GM18508 (cell line): ENCODE results near the gene CEBPZOS.
"Not testable (repeated sequence)": the region's sequence is repeated elsewhere in the genome, so short reads cannot be mapped to it uniquely, and the experiment has no call there.

Source experiments
- ATAC-seq: cut with Tn5 transposase; IDR thresholded peaks from one replicate; pipeline ENCODE4 v1.9.1; 2021; ENCODE audit warnings: moderate number of reproducible peaks; ENCODE audit not compliant: insufficient read depth, unreplicated experiment

The CEBPZOS gene

GRCh38 chr2:37190290-37190689 lies 6.0 kb upstream of the CEBPZOS start:
- ATAC-seq: no peak

GRCh38 chr2:37191253-37191652 lies 5.0 kb upstream of the CEBPZOS start:
- no peak for ATAC-seq

DNA sequence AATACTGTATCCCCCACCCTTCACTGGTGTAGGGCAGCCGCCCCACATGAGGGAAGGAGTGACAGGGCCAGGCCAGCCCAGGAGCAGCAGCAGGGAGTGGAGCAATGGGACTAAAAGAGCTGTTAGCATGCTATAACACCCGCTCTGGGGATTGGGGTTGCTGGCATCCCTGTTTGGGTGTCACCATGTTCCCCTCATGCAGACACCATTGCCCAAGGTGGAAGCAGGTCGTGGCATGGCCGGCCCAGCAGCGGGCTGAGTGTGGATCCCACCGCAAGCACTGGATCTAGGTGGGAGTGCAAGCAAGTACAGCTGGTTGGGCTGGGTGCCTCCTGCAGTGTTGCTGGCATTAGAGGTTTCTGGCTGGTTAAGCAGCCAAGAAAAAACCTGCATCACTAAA lies 4.5 kb upstream of the CEBPZOS start:
- ATAC-seq: no peak

- ATAC-seq: no peak
Measured at GRCh38 chr2:37192551-37192950, 3.7 kb upstream of the CEBPZOS start.

GRCh38 chr2:37195862-37196319 lies 405 bp upstream of the CEBPZOS start:
- ATAC-seq: not testable (repeated sequence)

DNA sequence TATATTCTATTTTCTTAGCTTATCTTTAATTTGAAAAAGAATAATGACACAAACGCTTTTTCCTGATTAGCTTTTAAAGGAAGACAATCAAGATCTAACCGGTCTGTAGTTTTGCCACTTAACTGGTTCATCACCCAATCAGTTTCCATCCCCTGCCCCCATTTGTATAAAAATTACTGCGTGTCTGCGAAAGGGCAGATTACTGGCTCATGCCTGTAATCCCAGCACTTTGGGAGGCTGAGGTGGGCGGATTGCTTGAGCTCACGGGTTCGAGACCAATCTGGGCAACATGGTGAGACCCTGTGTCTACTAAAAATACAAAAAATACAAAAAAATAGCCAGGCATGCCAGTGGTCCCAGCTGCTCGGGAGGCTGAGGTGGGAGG lies 2.4 kb downstream of the CEBPZOS start:
- ATAC-seq: no peak

GRCh38 chr2:37201208-37201607 lies 4.9 kb downstream of the CEBPZOS start:
- ATAC-seq: no peak

DNA sequence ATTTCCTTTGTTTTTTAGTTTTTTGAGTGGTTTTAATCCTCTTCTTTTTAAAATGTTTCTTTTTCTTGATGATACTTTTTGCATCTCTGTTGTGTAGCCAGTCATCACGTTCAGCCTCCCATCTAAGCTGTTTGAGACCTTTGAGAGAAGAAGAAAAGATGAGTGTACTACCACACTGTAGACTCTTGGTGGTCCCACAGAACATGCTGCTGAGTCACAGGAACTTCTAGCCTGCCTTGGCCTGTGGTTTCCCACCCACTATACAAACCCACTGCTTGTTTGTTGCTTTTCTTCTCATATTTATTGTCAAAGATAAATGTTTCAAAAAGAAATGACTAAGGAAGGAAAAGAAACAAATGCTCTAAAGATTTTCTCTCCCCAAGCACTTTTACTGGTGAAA lies 5.5 kb downstream of the CEBPZOS start:
- no peak for ATAC-seq

- ATAC-seq: no peak
Measured at GRCh38 chr2:37203708-37204107, 7.4 kb downstream of the CEBPZOS start.

GRCh38 chr2:37205071-37205661 lies 8.9 kb downstream of the CEBPZOS start:
- ATAC-seq: not testable (repeated sequence)

DNA sequence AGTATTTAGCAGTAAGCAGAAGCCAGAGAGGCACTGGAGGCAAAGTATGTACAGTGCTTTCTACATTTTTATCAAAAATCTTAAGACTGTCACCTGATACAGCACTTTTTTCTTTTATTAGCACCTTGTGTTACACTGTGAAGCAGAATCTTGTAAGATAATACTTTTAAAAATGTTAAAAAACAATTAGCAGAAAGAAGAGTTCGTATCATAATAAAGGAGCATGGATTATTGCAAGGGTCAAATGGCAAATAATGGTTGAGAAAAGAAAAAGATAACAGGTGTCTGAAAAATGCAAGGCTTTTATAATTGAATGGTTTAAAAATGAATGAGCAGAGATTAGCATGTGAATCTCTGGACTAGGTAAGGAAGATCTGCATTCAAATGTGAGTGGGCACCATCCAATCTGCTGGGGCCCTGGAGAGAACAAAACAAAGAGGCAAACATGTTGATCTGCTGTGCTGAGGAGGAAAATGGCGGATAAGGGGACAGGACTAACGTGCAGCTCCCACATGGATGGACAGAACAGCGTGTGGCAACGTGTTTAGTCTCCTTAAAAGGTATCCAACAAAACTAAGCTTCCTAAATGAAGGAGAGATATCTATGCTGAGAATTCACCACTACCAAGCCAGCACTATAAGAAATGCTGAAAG lies 9.5 kb downstream of the CEBPZOS start:
- no peak for ATAC-seq

- ATAC-seq: not testable (repeated sequence)
Measured at GRCh38 chr2:37206760-37207159, 10.5 kb downstream of the CEBPZOS start.

GRCh38 chr2:37211212-37211611 lies 14.9 kb downstream of the CEBPZOS start:
- no peak for ATAC-seq

GRCh38 chr2:37211939-37212338 lies 15.6 kb downstream of the CEBPZOS start:
- no peak for ATAC-seq

DNA sequence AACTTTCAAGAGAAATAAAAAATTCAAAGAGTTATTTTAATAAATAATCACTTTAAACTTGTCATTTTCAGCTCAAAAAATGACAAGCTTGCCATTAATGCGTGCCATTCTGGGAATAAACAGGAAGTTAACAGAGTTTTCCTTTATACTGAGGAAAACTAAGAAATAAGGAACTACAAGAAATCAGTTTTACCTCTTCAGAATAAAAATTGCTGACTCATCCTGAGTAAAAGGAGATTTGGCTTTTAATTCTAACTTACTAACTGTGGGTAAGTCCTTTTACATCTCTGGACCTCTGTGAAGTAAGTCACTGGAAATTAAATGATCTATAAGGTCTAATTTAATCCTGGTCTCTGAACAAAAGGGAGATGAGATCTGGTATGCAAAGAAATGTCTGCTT lies 19.0 kb downstream of the CEBPZOS start:
- no peak for ATAC-seq

DNA sequence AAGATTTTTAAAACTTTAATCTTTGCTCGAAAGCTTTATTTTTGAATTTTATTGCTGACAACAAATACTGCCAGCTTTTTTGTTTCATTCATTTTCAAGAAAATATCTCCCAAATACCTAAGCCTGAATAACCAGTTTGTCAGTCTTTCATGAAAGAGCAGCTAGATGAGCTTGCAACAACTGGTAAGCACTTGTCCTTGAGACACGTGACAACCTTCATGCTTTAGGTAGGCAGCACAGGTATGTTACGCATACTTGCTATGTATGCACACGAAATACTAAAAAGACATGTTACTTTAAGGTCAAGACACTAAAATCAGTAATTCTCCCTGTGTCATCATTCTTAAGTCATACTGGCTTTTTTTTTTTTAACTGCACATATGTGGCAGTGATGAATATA lies 22.8 kb downstream of the CEBPZOS start:
- ATAC-seq: no peak

- no peak for ATAC-seq
Measured at GRCh38 chr2:37223131-37223530, 26.8 kb downstream of the CEBPZOS start.

DNA sequence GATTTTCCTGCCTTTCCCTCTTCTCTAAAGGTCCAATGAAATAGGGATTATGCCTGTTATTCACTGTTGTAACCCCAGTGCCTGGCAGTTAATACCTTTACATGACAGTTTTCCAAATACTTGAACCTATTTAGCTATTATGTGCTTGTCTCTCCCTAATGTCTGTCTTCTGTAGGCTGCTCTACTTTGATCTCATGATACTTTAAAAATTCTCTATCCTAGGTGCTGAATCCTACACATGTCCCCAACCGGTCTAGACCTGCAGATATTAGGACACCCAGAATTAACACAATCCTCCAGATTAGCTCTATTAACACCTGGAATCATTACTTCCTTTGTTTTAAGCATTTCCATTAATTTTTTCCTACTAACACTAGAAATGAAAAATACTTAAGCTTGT lies 27.8 kb downstream of the CEBPZOS start:
- no peak for ATAC-seq

- not testable (repeated sequence) for ATAC-seq
Measured at GRCh38 chr2:37225129-37225528, 28.8 kb downstream of the CEBPZOS start.

DNA sequence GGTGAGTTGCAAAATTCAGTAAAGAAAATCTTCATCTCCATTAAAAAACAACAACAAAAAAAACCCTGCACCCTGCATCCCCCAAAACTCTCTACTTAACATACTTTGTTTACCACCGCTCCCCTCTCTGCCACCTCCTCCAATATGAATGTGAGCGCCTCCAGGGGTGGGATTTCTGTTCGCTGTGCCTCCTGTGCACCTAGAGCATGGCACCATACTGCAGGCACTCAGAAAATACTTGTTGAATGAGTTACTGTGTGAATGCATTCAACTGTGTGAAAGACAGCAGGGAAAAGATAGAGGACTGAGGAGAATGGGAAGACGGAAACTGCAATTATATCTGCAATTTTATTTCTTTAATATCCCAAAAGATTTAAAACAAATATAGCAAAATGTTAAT lies 30.6 kb downstream of the CEBPZOS start:
- ATAC-seq: no peak

- no peak for ATAC-seq
Measured at GRCh38 chr2:37228788-37229187, 32.5 kb downstream of the CEBPZOS start.

- no peak for ATAC-seq
Measured at GRCh38 chr2:37230581-37230980, 34.3 kb downstream of the CEBPZOS start.
